GM19324 (cell line): Measurements from ENCODE around the gene GTSE1.

ENCODE experiments used
- ATAC-seq: cut with Tn5 transposase; IDR thresholded peaks from one replicate; pipeline ENCODE4 v1.9.1; 2021; ENCODE audit warnings: mild to moderate bottlenecking, moderate library complexity; ENCODE audit not compliant: unreplicated experiment, low FRiP score

Gene GTSE1

GRCh38 chr22:46350121-46350520 lies 53.5 kb downstream of the GTSE1 start:
- ATAC-seq: no peak

- ATAC-seq: no peak
Observed at GRCh38 chr22:46350646-46351045, 54.0 kb downstream of the GTSE1 start.

GRCh38 chr22:46351131-46351735 lies 54.6 kb downstream of the GTSE1 start:
- ATAC-seq: no peak

GRCh38 chr22:46351767-46352166 lies 55.1 kb downstream of the GTSE1 start:
- ATAC-seq: no peak

GRCh38 chr22:46352276-46352675 lies 55.6 kb downstream of the GTSE1 start:
- ATAC-seq: no peak

GRCh38 chr22:46352691-46353386 lies 56.2 kb downstream of the GTSE1 start:
- ATAC-seq: no peak

GRCh38 chr22:46353483-46354105 lies 56.9 kb downstream of the GTSE1 start:
- no peak for ATAC-seq

GRCh38 chr22:46354176-46354992 lies 57.7 kb downstream of the GTSE1 start:
- no peak for ATAC-seq

- no peak for ATAC-seq
Observed at GRCh38 chr22:46354993-46355305, 58.3 kb downstream of the GTSE1 start.

GRCh38 chr22:46355369-46355995 lies 58.8 kb downstream of the GTSE1 start:
- ATAC-seq: no peak

- ATAC-seq: no peak
Observed at GRCh38 chr22:46355996-46356471, 59.4 kb downstream of the GTSE1 start.

GRCh38 chr22:46356496-46357480 lies 60.1 kb downstream of the GTSE1 start:
- no peak for ATAC-seq

- no peak for ATAC-seq
Observed at GRCh38 chr22:46357711-46358520, 61.2 kb downstream of the GTSE1 start.

- ATAC-seq: no peak
Observed at GRCh38 chr22:46358766-46359165, 62.1 kb downstream of the GTSE1 start.

GRCh38 chr22:46359362-46359761 lies 62.7 kb downstream of the GTSE1 start:
- ATAC-seq: no peak

GRCh38 chr22:46360097-46360496 lies 63.4 kb downstream of the GTSE1 start:
- ATAC-seq: no peak

GRCh38 chr22:46360891-46361290 lies 64.2 kb downstream of the GTSE1 start:
- ATAC-seq: no peak

- no peak for ATAC-seq
Observed at GRCh38 chr22:46361826-46362202, 65.1 kb downstream of the GTSE1 start.
